SU-DHL-6 (cell line): ENCODE results near the gene SCN4A.

Experiments used
- H2AFZ ChIP-seq: fragments of 200-600 bp; sonication (generic); 2 replicates; pipeline ENCODE4 v1.6.1; 2014; ENCODE audit warnings: low read depth, mild to moderate bottlenecking, moderate library complexity, mixed read lengths, antibody characterized with exemption, low read length; ENCODE audit not compliant: severe bottlenecking
- H3F3A ChIP-seq: fragments of 200-600 bp; shearing (Covaris generic); 2 replicates; pipeline ENCODE4 v1.6.0; 2016; ENCODE audit warnings: antibody characterized with exemption, mild to moderate bottlenecking; ENCODE audit not compliant: insufficient read depth
- H3K27ac ChIP-seq: fragments of 200-600 bp; sonication (generic); 2 replicates; pipeline ENCODE4 v1.5.1; 2016; ENCODE audit warnings: low read depth, mild to moderate bottlenecking, low read length, moderate library complexity, mixed read lengths
- H3K27me3 ChIP-seq: fragments of 200-600 bp; sonication (generic), shearing (Covaris generic); 2 replicates; pipeline ENCODE4 v1.6.0; 2014; ENCODE audit warnings: mild to moderate bottlenecking, low read length
- H3K36me3 ChIP-seq: fragments of 200-600 bp; sonication (generic); 2 replicates; pipeline ENCODE4 v1.6.1; 2014; ENCODE audit warnings: mild to moderate bottlenecking, low read length, mixed read lengths
- H3K4me2 ChIP-seq: fragments of 300-600, 200-600 bp; shearing (Covaris generic), sonication (generic); 2 replicates; pipeline ENCODE4 v1.6.0; 2014; ENCODE audit warnings: low read length, low read depth, mild to moderate bottlenecking; ENCODE audit not compliant: poor library complexity, severe bottlenecking
- H3K4me3 ChIP-seq: fragments of 200-600 bp; sonication (generic); 2 replicates; pipeline ENCODE4 v1.5.1; 2014; ENCODE audit warnings: antibody characterized with exemption, low read length, mild to moderate bottlenecking, mixed read lengths; ENCODE audit not compliant: insufficient read depth, poor library complexity, severe bottlenecking
- H3K79me2 ChIP-seq: fragments of 200-600 bp; sonication (generic); 2 replicates; pipeline ENCODE4 v1.6.1; 2014; ENCODE audit warnings: mild to moderate bottlenecking, low read length, moderate library complexity; ENCODE audit not compliant: insufficient read depth
- H3K9ac ChIP-seq: fragments of 200-600 bp; sonication (generic); 2 replicates; pipeline ENCODE4 v1.7.0; 2014; ENCODE audit warnings: mild to moderate bottlenecking, low read length
- H3K9me2 ChIP-seq: fragments of 200-600 bp; sonication (generic); replicated peaks from 2 replicates; pipeline ENCODE4 v1.6.1; 2014; ENCODE audit warnings: low read length; ENCODE audit not compliant: insufficient read depth
- H3K9me3 ChIP-seq: fragments of 200-600 bp; sonication (generic); 2 replicates; pipeline ENCODE4 v1.6.1; 2014; ENCODE audit warnings: low read length, mixed read lengths; ENCODE audit not compliant: insufficient read depth
- H4K20me1 ChIP-seq: fragments of 200-600 bp; sonication (generic); 2 replicates; pipeline ENCODE4 v1.6.1; 2014; ENCODE audit warnings: low read depth, mild to moderate bottlenecking, antibody characterized with exemption, low read length, moderate library complexity, mixed read lengths
- EZH2phosphoT487 ChIP-seq: fragments of 200-600 bp; sonication (generic), shearing (Covaris generic); conservative IDR thresholded peaks from 2 replicates; pipeline ENCODE4 v1.6.1; 2018; ENCODE audit warnings: mild to moderate bottlenecking, antibody characterized with exemption, low read length, moderate library complexity, mixed read lengths
- TF ChIP-seq, protein P1 (sequence below): fragments of 200-600 bp; sonication (generic); IDR thresholded peaks from one replicate; pipeline ENCODE4 v1.5.1; 2017; ENCODE audit warnings: antibody characterized with exemption, mild to moderate bottlenecking, low read length, moderate library complexity; ENCODE audit not compliant: insufficient read depth, poor library complexity, severe bottlenecking

The SCN4A gene

DNA sequence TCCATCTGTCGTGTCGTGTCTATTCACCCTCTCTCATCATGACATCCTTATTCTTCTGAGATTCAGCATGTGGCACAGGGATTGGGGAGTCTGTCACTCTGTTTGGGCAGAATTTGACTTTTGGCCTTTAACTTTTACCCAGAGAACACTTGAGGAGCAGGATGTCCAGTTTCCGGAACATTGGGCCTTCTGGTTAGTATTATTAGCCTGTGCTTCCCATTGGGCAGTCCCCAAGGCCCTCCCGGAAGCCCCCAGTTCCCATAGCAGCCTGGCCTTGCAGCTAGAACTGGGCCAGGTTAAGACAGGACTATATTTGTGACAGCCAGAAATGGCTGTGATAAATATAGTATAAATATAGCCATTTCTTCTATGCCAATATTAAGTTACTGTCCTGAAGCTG, 9.6 kb downstream of the SCN4A start:
- TF ChIP-seq, protein P1, sequence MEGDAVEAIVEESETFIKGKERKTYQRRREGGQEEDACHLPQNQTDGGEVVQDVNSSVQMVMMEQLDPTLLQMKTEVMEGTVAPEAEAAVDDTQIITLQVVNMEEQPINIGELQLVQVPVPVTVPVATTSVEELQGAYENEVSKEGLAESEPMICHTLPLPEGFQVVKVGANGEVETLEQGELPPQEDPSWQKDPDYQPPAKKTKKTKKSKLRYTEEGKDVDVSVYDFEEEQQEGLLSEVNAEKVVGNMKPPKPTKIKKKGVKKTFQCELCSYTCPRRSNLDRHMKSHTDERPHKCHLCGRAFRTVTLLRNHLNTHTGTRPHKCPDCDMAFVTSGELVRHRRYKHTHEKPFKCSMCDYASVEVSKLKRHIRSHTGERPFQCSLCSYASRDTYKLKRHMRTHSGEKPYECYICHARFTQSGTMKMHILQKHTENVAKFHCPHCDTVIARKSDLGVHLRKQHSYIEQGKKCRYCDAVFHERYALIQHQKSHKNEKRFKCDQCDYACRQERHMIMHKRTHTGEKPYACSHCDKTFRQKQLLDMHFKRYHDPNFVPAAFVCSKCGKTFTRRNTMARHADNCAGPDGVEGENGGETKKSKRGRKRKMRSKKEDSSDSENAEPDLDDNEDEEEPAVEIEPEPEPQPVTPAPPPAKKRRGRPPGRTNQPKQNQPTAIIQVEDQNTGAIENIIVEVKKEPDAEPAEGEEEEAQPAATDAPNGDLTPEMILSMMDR = no peak
- TF ChIP-seq EZH2phosphoT487 = no peak
- Histone ChIP-seq H3K36me3 (no peaks in the 10 kb centered on the region), H3K9me2 (no peaks in the 10 kb centered on the region), H2AFZ (no peak overlapping the region), H3K79me2 (no peaks in the 10 kb centered on the region), H3K27me3 (no peaks in the 10 kb centered on the region), H3K9me3 (no peaks in the 10 kb centered on the region), H3K9ac (no peak overlapping the region), H3K27ac (no peak overlapping the region), H3F3A (no peaks in the 10 kb centered on the region), H4K20me1 (no peaks in the 10 kb centered on the region), H3K4me3 (no peak overlapping the region), H3K4me2 (no peak overlapping the region)

DNA sequence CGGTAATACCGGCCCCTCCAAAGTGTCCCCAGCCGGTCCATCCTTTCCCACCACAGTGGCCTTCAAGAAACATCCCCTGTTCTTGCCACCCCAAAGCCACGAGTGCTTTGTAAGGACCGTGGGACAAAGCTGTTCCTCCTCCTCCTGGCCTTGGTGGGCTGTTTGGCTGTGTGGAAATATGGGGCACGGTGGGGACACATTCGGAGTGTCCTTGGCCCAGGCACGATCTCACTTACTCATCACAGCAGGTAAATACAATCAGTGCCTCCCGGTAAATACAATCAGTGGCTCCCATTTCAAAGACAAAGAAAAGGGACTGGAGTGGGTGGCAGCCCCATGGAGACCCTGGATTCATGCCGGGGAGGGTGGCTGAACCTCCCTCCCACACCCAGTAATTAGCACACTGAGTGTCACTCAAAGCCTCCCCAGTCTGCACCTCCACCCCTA, 10.4 kb downstream of the SCN4A start:
- H2AFZ ChIP-seq = no peak overlapping the region
- H3K9me3 ChIP-seq = no peaks in the 10 kb centered on the region
- H3K4me2 ChIP-seq = no peak overlapping the region
- no peaks in the 10 kb centered on the region for H3K36me3 ChIP-seq
- no peak overlapping the region for H3K4me3 ChIP-seq
- no peaks in the 10 kb centered on the region for H3F3A ChIP-seq
- TF ChIP-seq EZH2phosphoT487 = no peak
- TF ChIP-seq, protein P1 = no peak
- no peaks in the 10 kb centered on the region for H3K27me3 ChIP-seq
- H3K79me2 ChIP-seq = no peaks in the 10 kb centered on the region
- no peaks in the 10 kb centered on the region for H3K9me2 ChIP-seq
- H4K20me1 ChIP-seq = no peaks in the 10 kb centered on the region
- no peak overlapping the region for H3K9ac ChIP-seq
- no peak overlapping the region for H3K27ac ChIP-seq

DNA sequence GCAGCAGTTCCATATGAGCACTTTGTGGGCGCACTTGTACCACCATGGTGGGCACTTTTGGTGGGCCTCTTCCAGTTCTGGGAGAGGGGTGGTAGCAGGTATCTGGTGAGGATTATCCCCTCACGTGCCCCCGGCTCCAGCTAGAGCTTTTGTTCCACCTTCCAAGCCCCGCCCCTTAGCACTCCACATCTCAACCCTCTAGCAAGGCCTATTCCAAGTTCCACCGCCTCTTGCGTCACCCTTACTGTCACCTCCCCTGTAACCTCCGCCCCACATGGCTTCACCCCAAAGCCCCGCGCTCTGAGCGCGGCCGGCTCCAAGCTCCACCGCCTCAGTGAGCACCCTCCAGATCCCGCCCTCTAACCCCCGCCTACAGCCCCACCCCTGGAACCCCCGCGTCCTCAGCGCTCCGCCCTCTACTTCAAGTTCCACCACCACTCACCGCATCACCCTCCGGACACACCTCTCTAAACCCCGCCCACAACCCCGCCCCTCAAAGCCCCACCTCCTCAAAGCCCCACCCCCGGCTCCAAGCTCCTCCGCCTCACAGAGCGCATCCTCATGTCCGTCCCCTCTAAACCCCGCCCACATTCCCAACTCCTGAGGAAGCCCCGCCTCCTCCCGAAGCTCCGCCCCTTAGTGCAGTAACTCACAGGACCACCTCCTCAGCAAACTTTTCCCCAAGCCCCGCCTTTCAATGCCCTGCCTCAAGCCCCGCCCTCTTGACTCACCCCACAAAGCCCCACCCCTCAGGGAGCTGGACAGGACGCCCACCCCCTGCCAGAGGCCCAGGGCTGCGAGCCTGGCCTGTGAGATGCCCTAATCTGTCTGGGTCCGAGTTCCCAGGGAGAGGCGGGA, 11.1 kb downstream of the SCN4A start:
- TF ChIP-seq, protein P1 = no peak
- TF ChIP-seq EZH2phosphoT487 = no peak
- no peaks in the 10 kb centered on the region for H3K27me3 ChIP-seq
- H3F3A ChIP-seq = no peaks in the 10 kb centered on the region
- no peaks in the 10 kb centered on the region for H4K20me1 ChIP-seq
- H3K4me3 ChIP-seq = no peak overlapping the region
- no peak overlapping the region for H3K9ac ChIP-seq
- H3K9me3 ChIP-seq = no peaks in the 10 kb centered on the region
- H3K36me3 ChIP-seq = no peaks in the 10 kb centered on the region
- H3K9me2 ChIP-seq = no peaks in the 10 kb centered on the region
- H3K4me2 ChIP-seq = peak overlapping the region; percentile 26
- no peak overlapping the region for H2AFZ ChIP-seq
- no peak overlapping the region for H3K27ac ChIP-seq
- H3K79me2 ChIP-seq = no peaks in the 10 kb centered on the region
